ENCODE results near the gene RAC2. TPM values are rescaled to one million over a fixed set of nuclear protein-coding genes. Genes with fewer than 3 reads are reported as not detected.

The RAC2 gene
- polyA plus RNA-seq, 2 of the 4 experiments (the other 2 are of a cell fraction), result 0.05 TPM; not detected in 1

- Histone ChIP-seq H3K4me2 (no peak overlapping the region), H3K9me3 (no peaks in the 10 kb centered on the region), H3K4me3 (no peak overlapping the region), H3K27ac (no peak overlapping the region), H3K4me1 (peaks cover 10% of the 10 kb centered on the region)
- CTCF ChIA-PET, result interaction anchor here (1.0 to 6.9 kb wide), 5 partner anchors 11 to 185 kb away, joined by 3 to 55 read pairs (median 5); no protein-coding TSS in a partner anchor
- ATAC-seq (no peak), FAIRE-seq (no peak), DNase-seq (ENCODE audit: low read depth in 1 of 2, low spot score in 1 of 2) (no peak)
- TF ChIP-seq RNF2 (IDR thresholded peaks at IDR 0.05; ENCODE audit: borderline replicate concordance, low read depth) (no peak), ZC3H11A (IDR thresholded peaks at IDR 0.05) (no peak), NR3C1 (IDR thresholded peaks at IDR 0.05) (no peak), TP53 (CRISPR knock-in tag; IDR thresholded peaks at IDR 0.05) (no peak), HMGXB4 (CRISPR knock-in tag; IDR thresholded peaks at IDR 0.05; ENCODE audit: borderline replicate concordance) (no peak), ZSCAN20 (CRISPR knock-in tag; IDR thresholded peaks at IDR 0.05) (no peak), FOSL2 (IDR thresholded peaks at IDR 0.05) (no peak), FOSL2 (CRISPR knock-in tag; IDR thresholded peaks at IDR 0.05) (no peak), SMC3 (IDR thresholded peaks at IDR 0.05) (no peak), POLR2A (IDR thresholded peaks at IDR 0.05; ENCODE audit: low read length) (no peak), HES2 (IDR thresholded peaks at IDR 0.05) (no peak), HEYL (CRISPR knock-in tag; IDR thresholded peaks at IDR 0.05) (no peak), CBX8 (IDR thresholded peaks at IDR 0.05) (no peak), PHF8 (IDR thresholded peaks at IDR 0.05; ENCODE audit: borderline replicate concordance, low read depth) (no peak), EP300 (IDR thresholded peaks at IDR 0.05) (no peak), RARB (CRISPR knock-in tag; IDR thresholded peaks at IDR 0.05) (no peak), KDM1A (IDR thresholded peaks at IDR 0.05; ENCODE audit: low read depth) (no peak), HDAC2 (IDR thresholded peaks at IDR 0.05) (no peak)
- TF ChIP-seq, protein P1, sequence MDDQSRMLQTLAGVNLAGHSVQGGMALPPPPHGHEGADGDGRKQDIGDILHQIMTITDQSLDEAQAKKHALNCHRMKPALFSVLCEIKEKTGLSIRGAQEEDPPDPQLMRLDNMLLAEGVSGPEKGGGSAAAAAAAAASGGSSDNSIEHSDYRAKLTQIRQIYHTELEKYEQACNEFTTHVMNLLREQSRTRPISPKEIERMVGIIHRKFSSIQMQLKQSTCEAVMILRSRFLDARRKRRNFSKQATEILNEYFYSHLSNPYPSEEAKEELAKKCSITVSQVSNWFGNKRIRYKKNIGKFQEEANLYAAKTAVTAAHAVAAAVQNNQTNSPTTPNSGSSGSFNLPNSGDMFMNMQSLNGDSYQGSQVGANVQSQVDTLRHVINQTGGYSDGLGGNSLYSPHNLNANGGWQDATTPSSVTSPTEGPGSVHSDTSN (IDR thresholded peaks at IDR 0.05), result no peak
- TF ChIP-seq, protein P2, sequence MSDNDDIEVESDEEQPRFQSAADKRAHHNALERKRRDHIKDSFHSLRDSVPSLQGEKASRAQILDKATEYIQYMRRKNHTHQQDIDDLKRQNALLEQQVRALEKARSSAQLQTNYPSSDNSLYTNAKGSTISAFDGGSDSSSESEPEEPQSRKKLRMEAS (IDR thresholded peaks at IDR 0.05), result no peak
- WGBS (ENCODE audit: missing lambda C conversion rate), result 79% methylated on average over 8 of the region's 8 CpGs
- POLR2A ChIA-PET, result no interaction called here
Measured at GRCh38 chr22:37270928-37271650, 27.0 kb upstream of the RAC2 start.

- no peak for DNase-seq (ENCODE audit: low read depth in 1 of 2, low spot score in 1 of 2)
- H3K4me3 ChIP-seq, result no peak overlapping the region
- no peak overlapping the region for H3K27ac ChIP-seq
- H3K4me1 ChIP-seq, result peaks cover 10% of the 10 kb centered on the region
- no peak for ATAC-seq
- 89% methylated on average over 8 of the region's 8 CpGs for WGBS (ENCODE audit: missing lambda C conversion rate)
- no peaks in the 10 kb centered on the region; the same call in 2 of the 3 replicates for H3K9me3 ChIP-seq
- CTCF ChIA-PET, result interaction anchor here (0.7 to 6.9 kb wide), 2 partner anchors 10 to 300 kb away, joined by 3 to 55 read pairs; no protein-coding TSS in a partner anchor
- TF ChIP-seq, protein P1 (IDR thresholded peaks at IDR 0.05), result no peak
- TF ChIP-seq ZNF302 (CRISPR knock-in tag; IDR thresholded peaks at IDR 0.05) (no peak), ESRRA (IDR thresholded peaks at IDR 0.05; ENCODE audit: borderline replicate concordance, low read length) (no peak), HES2 (IDR thresholded peaks at IDR 0.05) (no peak), HOXB5 (CRISPR knock-in tag; IDR thresholded peaks at IDR 0.05) (no peak), SREBF2 (IDR thresholded peaks at IDR 0.05) (no peak), EHF (CRISPR knock-in tag; IDR thresholded peaks at IDR 0.05) (no peak), ATOH8 (CRISPR knock-in tag; IDR thresholded peaks at IDR 0.05; ENCODE audit: low read depth) (no peak), MYC (IDR thresholded peaks at IDR 0.05; ENCODE audit: borderline replicate concordance, low read length) (no peak), HEYL (CRISPR knock-in tag; IDR thresholded peaks at IDR 0.05) (no peak)
- no peak overlapping the region for H3K4me2 ChIP-seq
- no peak for FAIRE-seq
- POLR2A ChIA-PET, result no interaction called here
Measured at GRCh38 chr22:37269936-37270678, 26.0 kb upstream of the RAC2 start.
